KOPT-K1 (cell line): Measurements from ENCODE around the gene PAK6.
A peak's percentile ranks its signal among the peaks of the same experiment; 100 is the strongest.

Source experiments
- H3K27ac ChIP-seq: fragments of 200-600 bp; sonication (generic); 2 replicates; pipeline ENCODE4 v1.5.1; 2016; ENCODE audit warnings: antibody characterized with exemption, mild to moderate bottlenecking, low read depth, low read length; ENCODE audit not compliant: poor library complexity, severe bottlenecking
- H3K36me3 ChIP-seq: fragments of 200-600 bp; sonication (generic); 2 replicates; pipeline ENCODE4 v1.5.1; 2017; ENCODE audit warnings: antibody characterized with exemption, mild to moderate bottlenecking, low read length, moderate library complexity; ENCODE audit not compliant: insufficient read depth
- H3K9me3 ChIP-seq: fragments of 200-600 bp; sonication (generic); 2 replicates; pipeline ENCODE4 v1.5.1; 2017; ENCODE audit warnings: antibody characterized with exemption, low read length, mild to moderate bottlenecking; ENCODE audit not compliant: insufficient read depth, poor library complexity, severe bottlenecking

The PAK6 gene

GRCh38 chr15:40238532-40239403, at the start of gene PAK6:
TSS of gene PAK6 (plus strand) at chr15:40239063. CDS start at chr15:40264786, 25,723 bp downstream.
- Histone ChIP-seq H3K9me3 (no peaks in the 10 kb centered on the region), H3K27ac (no peak within 1 kb of the TSS), H3K36me3 (peaks cover 12% of the 10 kb centered on the region; the same call in 1 of the 2 replicates)

GRCh38 chr15:40190591-40190990, 48.3 kb upstream of the PAK6 start:
- Histone ChIP-seq H3K36me3 (peaks cover 99% of the 10 kb centered on the region), H3K27ac (no peak overlapping the region), H3K9me3 (no peaks in the 10 kb centered on the region)

- Histone ChIP-seq H3K9me3 (no peaks in the 10 kb centered on the region), H3K27ac (no peak overlapping the region), H3K36me3 (peaks cover 100% of the 10 kb centered on the region)
Measured at GRCh38 chr15:40192942-40193341, 45.9 kb upstream of the PAK6 start.

- H3K9me3 ChIP-seq: no peaks in the 10 kb centered on the region
- peaks cover 99% of the 10 kb centered on the region for H3K36me3 ChIP-seq
- H3K27ac ChIP-seq: peak overlapping the region; percentile 22
Measured at GRCh38 chr15:40197434-40197833, 41.4 kb upstream of the PAK6 start.

GRCh38 chr15:40198355-40199085, 40.3 kb upstream of the PAK6 start:
- Histone ChIP-seq H3K36me3 (peaks cover 99% of the 10 kb centered on the region), H3K27ac (no peak overlapping the region), H3K9me3 (no peaks in the 10 kb centered on the region)

- H3K9me3 ChIP-seq: no peaks in the 10 kb centered on the region
- H3K36me3 ChIP-seq: peaks cover 98% of the 10 kb centered on the region
- H3K27ac ChIP-seq: no peak overlapping the region
Measured at GRCh38 chr15:40204100-40204499, 34.8 kb upstream of the PAK6 start.

GRCh38 chr15:40217166-40217824, 21.6 kb upstream of the PAK6 start:
- H3K9me3 ChIP-seq: no peaks in the 10 kb centered on the region
- peaks cover 100% of the 10 kb centered on the region for H3K36me3 ChIP-seq
- no peak overlapping the region for H3K27ac ChIP-seq

- Histone ChIP-seq H3K9me3 (no peaks in the 10 kb centered on the region), H3K36me3 (peaks cover 100% of the 10 kb centered on the region), H3K27ac (no peak overlapping the region)
Measured at GRCh38 chr15:40219801-40220200, 19.1 kb upstream of the PAK6 start.

- H3K9me3 ChIP-seq: no peaks in the 10 kb centered on the region
- H3K27ac ChIP-seq: no peak overlapping the region
- H3K36me3 ChIP-seq: peaks cover 99% of the 10 kb centered on the region
Measured at GRCh38 chr15:40222131-40222530, 16.7 kb upstream of the PAK6 start.

GRCh38 chr15:40226736-40227135, 12.1 kb upstream of the PAK6 start:
- peaks cover 97% of the 10 kb centered on the region for H3K36me3 ChIP-seq
- H3K9me3 ChIP-seq: no peaks in the 10 kb centered on the region
- no peak overlapping the region for H3K27ac ChIP-seq

GRCh38 chr15:40229316-40229715, 9.5 kb upstream of the PAK6 start:
- no peak overlapping the region for H3K27ac ChIP-seq
- no peaks in the 10 kb centered on the region for H3K9me3 ChIP-seq
- peaks cover 95% of the 10 kb centered on the region for H3K36me3 ChIP-seq

GRCh38 chr15:40229956-40230355, 8.9 kb upstream of the PAK6 start:
- Histone ChIP-seq H3K27ac (no peak overlapping the region), H3K36me3 (peaks cover 95% of the 10 kb centered on the region), H3K9me3 (no peaks in the 10 kb centered on the region)

GRCh38 chr15:40232625-40233070, 6.2 kb upstream of the PAK6 start:
- peaks cover 71% of the 10 kb centered on the region for H3K36me3 ChIP-seq

GRCh38 chr15:40233727-40234577, 4.9 kb upstream of the PAK6 start:
- Histone ChIP-seq H3K27ac (no peak overlapping the region), H3K36me3 (peaks cover 58% of the 10 kb centered on the region)

More at GRCh38 chr15:40232625-40233070, 6.2 kb upstream of the PAK6 start:
- Histone ChIP-seq H3K27ac (no peak overlapping the region), H3K9me3 (no peaks in the 10 kb centered on the region)

More at GRCh38 chr15:40233727-40234577, 4.9 kb upstream of the PAK6 start:
- no peaks in the 10 kb centered on the region for H3K9me3 ChIP-seq
